HFF-Myc (cell line): ENCODE measurements around the gene FAAP20.

ENCODE experiments used
- DNase-seq: peaks from one replicate; pipeline ENCODE4 v3.0.0-alpha.2; 2011; ENCODE audit warnings: low read depth; ENCODE audit errors: extremely low read depth
- H3K4me3 ChIP-seq: replicated peaks from 2 replicates; pipeline ENCODE4 v1.5.1; 2011; ENCODE audit warnings: low read depth, mild to moderate bottlenecking, control low read depth, low read length
- CTCF ChIP-seq: IDR thresholded peaks from 2 replicates; pipeline ENCODE4 v1.5.1; 2012; ENCODE audit warnings: mild to moderate bottlenecking, low read depth, low read length, control low read depth; ENCODE audit errors: missing control alignments

FAAP20 gene

GRCh38 chr1:2163205-2163604, 31.4 kb downstream of the FAAP20 start:
- no peak for DNase-seq
- H3K4me3 ChIP-seq: no peak overlapping the region
- TF ChIP-seq CTCF: no peak

GRCh38 chr1:2160451-2161300, 33.9 kb downstream of the FAAP20 start:
- TF ChIP-seq CTCF: no peak
- H3K4me3 ChIP-seq: no peak overlapping the region
- DNase-seq: no peak

GRCh38 chr1:2159124-2159523, 35.4 kb downstream of the FAAP20 start:
- H3K4me3 ChIP-seq: no peak overlapping the region
- no peak for DNase-seq
- no peak for TF ChIP-seq CTCF

- no peak for TF ChIP-seq CTCF
- DNase-seq: no peak
- H3K4me3 ChIP-seq: no peak overlapping the region
These were observed 36.3 kb downstream of the FAAP20 start for GRCh38 chr1:2158272-2158671.

- no peak for TF ChIP-seq CTCF
- no peak for DNase-seq
- no peak overlapping the region for H3K4me3 ChIP-seq
These were observed 36.7 kb downstream of the FAAP20 start for GRCh38 chr1:2157856-2158255.

GRCh38 chr1:2156866-2157265, 37.7 kb downstream of the FAAP20 start:
- DNase-seq: no peak
- no peak overlapping the region for H3K4me3 ChIP-seq
- TF ChIP-seq CTCF: no peak

- no peak for DNase-seq
- H3K4me3 ChIP-seq: no peak overlapping the region
- TF ChIP-seq CTCF: no peak
These were observed 38.8 kb downstream of the FAAP20 start for GRCh38 chr1:2155788-2156187.
